HCT116 (cell line): Measurements from ENCODE around the gene DNAH7. TPM values are rescaled to one million over a fixed set of nuclear protein-coding genes. Genes with fewer than 3 reads are reported as not detected.

Experiments used
- ATAC-seq: fragments of 200-7000 bp; cut with Tn5 transposase; 2 replicates; pipeline ENCODE4 v1.9.1; 2020; ENCODE audit warnings: mild to moderate bottlenecking, moderate library complexity
- BruUV-seq: library from RNA; stranded (reverse); fragments of 400-500 nt; replicated peaks from 2 replicates; lab custom pipeline; 2021; lab: Mats Ljungman, UMichigan
- CTCF ChIA-PET: fragments of 300-600 bp; sonication (Branson Sonifier 250); formaldehyde crosslinking; loops from one replicate; lab custom pipeline; 2021; ENCODE audit warnings: antibody characterized with exemption; lab: Charles Lee
- POLR2A ChIA-PET: fragments of 300-600, 350-600 bp; sonication (Branson Sonifier 250); formaldehyde crosslinking; loops from one replicate; lab custom pipeline; 2021; ENCODE audit warnings: antibody characterized with exemption; lab: Charles Lee
- RAD21 ChIA-PET, 2 experiments: fragments of 300-600 bp; sonication (Branson Sonifier 250); formaldehyde crosslinking; loops; one replicate each; lab custom pipeline; 2023; ENCODE audit warnings: low total read pairs in 2 of 2; ENCODE audit not compliant: uncharacterized antibody in 2 of 2, unreplicated experiment in 2 of 2, low non-redundant PET in 1 of 2; lab: Charles Lee
- DNase-seq: peaks from one replicate; pipeline ENCODE4 v3.0.0-alpha.2; 2010; ENCODE audit warnings: low read depth, low spot score
- H2AFZ ChIP-seq: fragments of 200-600 bp; shearing (Covaris generic), sonication (generic); 2 replicates; pipeline ENCODE4 v1.6.1; 2017; ENCODE audit warnings: low read depth, mixed run types, mixed read lengths, antibody characterized with exemption, low read length; ENCODE audit not compliant: poor library complexity, severe bottlenecking
- H3K27ac ChIP-seq: 2 replicates; pipeline ENCODE4 v1.5.1; 2012; ENCODE audit warnings: low read depth, low read length
- H3K27me3 ChIP-seq: fragments of 200-600 bp; sonication (generic); 2 replicates; pipeline ENCODE4 v1.6.1; 2016; ENCODE audit warnings: mixed run types, low read length, mixed read lengths; ENCODE audit not compliant: insufficient read depth
- H3K36me3 ChIP-seq, 2 experiments: fragments of 200-500 bp in 1 of 2; fragments of 200-600 bp in 1 of 2; sonication (Bioruptor generic) in 1 of 2; sonication (generic) in 1 of 2; 2 replicates each; pipeline versions ENCODE4 v1.5.1 to v1.6.1; 2014 to 2016; ENCODE audit warnings: low read length in 2 of 2, inconsistent platforms in 1 of 2, mixed read lengths in 1 of 2, mixed run types in 1 of 2; ENCODE audit not compliant: insufficient read depth in 2 of 2, control insufficient read depth in 1 of 2
- H3K4me1 ChIP-seq, 2 experiments: fragments of 200-600 bp in 1 of 2; sonication (generic) in 1 of 2; 2 replicates each; pipeline versions ENCODE4 v1.5.1 to v1.6.1; 2012 to 2017; ENCODE audit warnings: low read length in 2 of 2, inconsistent platforms in 1 of 2, mild to moderate bottlenecking in 1 of 2, mixed read lengths in 1 of 2, mixed run types in 1 of 2, moderate library complexity in 1 of 2; ENCODE audit not compliant: insufficient read depth in 2 of 2, control insufficient read depth in 1 of 2
- H3K4me2 ChIP-seq: fragments of 200-600 bp; sonication (generic); 2 replicates; pipeline ENCODE4 v1.6.1; 2017; ENCODE audit warnings: mixed run types, low read length, mixed read lengths
- H3K4me3 ChIP-seq, 2 experiments: fragments of 200-600 bp in 1 of 2; sonication (generic) in 1 of 2; replicated peaks in 1 of 2; 2 replicates each; pipeline ENCODE4 v1.5.1; 2011 to 2016; ENCODE audit warnings: low read length in 2 of 2, control low read depth in 1 of 2, low read depth in 1 of 2, mild to moderate bottlenecking in 1 of 2, mixed read lengths in 1 of 2, mixed run types in 1 of 2
- H3K79me2 ChIP-seq: fragments of 200-600 bp; sonication (generic); 2 replicates; pipeline ENCODE4 v1.6.1; 2017; ENCODE audit warnings: mild to moderate bottlenecking, mixed run types, low read length, moderate library complexity, mixed read lengths; ENCODE audit not compliant: insufficient read depth
- H3K9ac ChIP-seq: fragments of 200-600 bp; sonication (generic); 2 replicates; pipeline ENCODE4 v1.6.1; 2016; ENCODE audit warnings: low read length, mixed read lengths
- H3K9me2 ChIP-seq: fragments of 200-600 bp; sonication (generic), shearing (Covaris generic); 2 replicates; pipeline ENCODE4 v1.6.1; 2017; ENCODE audit warnings: mixed run types, mild to moderate bottlenecking, moderate library complexity; ENCODE audit not compliant: insufficient read depth
- H3K9me3 ChIP-seq, 2 experiments: fragments of 200-500 bp in 1 of 2; fragments of 200-600 bp in 1 of 2; sonication (Bioruptor generic) in 1 of 2; sonication (generic) in 1 of 2; 2 replicates each; pipeline ENCODE4 v1.6.1; 2014 to 2017; ENCODE audit warnings: low read length in 2 of 2, mixed read lengths in 2 of 2, inconsistent platforms in 1 of 2, low read depth in 1 of 2, mild to moderate bottlenecking in 1 of 2, mixed run types in 1 of 2, moderate library complexity in 1 of 2; ENCODE audit not compliant: control insufficient read depth in 1 of 2, insufficient read depth in 1 of 2
- H4K20me1 ChIP-seq: fragments of 200-600 bp; sonication (generic), shearing (Covaris generic); 2 replicates; pipeline ENCODE4 v1.6.1; 2017; ENCODE audit warnings: mixed run types, mild to moderate bottlenecking, moderate library complexity; ENCODE audit not compliant: insufficient read depth
- ELF1 ChIP-seq: IDR thresholded peaks from 2 replicates; pipeline ENCODE4 v1.6.1; 2012; ENCODE audit warnings: low read depth, borderline replicate concordance
- EZH2phosphoT487 ChIP-seq: fragments of 200-600 bp; IDR thresholded peaks from 2 replicates; pipeline ENCODE4 v1.6.1; 2018; ENCODE audit warnings: antibody characterized with exemption, borderline replicate concordance
- FOSL1 ChIP-seq: IDR thresholded peaks from 2 replicates; pipeline ENCODE4 v1.6.1; 2012; ENCODE audit warnings: low read depth
- JUND ChIP-seq: IDR thresholded peaks from 2 replicates; pipeline ENCODE4 v1.6.1; 2012
- POLR2AphosphoS5 ChIP-seq: IDR thresholded peaks from 2 replicates; pipeline ENCODE4 v1.6.1; 2011; ENCODE audit warnings: mild to moderate bottlenecking, low read depth, low read length, moderate library complexity
- REST ChIP-seq: IDR thresholded peaks from 2 replicates; pipeline ENCODE4 v1.6.1; 2012; ENCODE audit warnings: low read depth
- SP1 ChIP-seq: IDR thresholded peaks from 2 replicates; pipeline ENCODE4 v1.6.1; 2012; ENCODE audit warnings: low read depth
- SRF ChIP-seq: IDR thresholded peaks from 2 replicates; pipeline ENCODE4 v1.6.1; 2012; ENCODE audit warnings: low read depth
- ZBTB33 ChIP-seq: IDR thresholded peaks from 2 replicates; pipeline ENCODE4 v1.6.1; 2011; ENCODE audit warnings: mild to moderate bottlenecking, low read length, moderate library complexity; ENCODE audit not compliant: insufficient replicate concordance; ENCODE audit errors: extremely low read depth
- intact Hi-C: fragments of 100-400 bp; cut with micrococcal nuclease; formaldehyde crosslinking; loops from 2 replicates; pipeline ENCODE4 v1.10.0; 2022
- total RNA-seq: library from RNA; stranded (reverse); gene quantifications from one replicate; pipeline ENCODE4 v1.2.1, GENCODE V29; 2021; ENCODE audit not compliant: unreplicated experiment

Gene DNAH7
- total RNA-seq, 1 experiment from 2014 or later, result not detected

GRCh38 chr2:195836002-195836401 lies 232.6 kb downstream of the DNAH7 start:
- CTCF ChIA-PET, result no interaction called here
- ATAC-seq, result no peak
- Histone ChIP-seq H3K9me3 (no peaks in the 10 kb centered on the region), H3K36me3 (no peaks in the 10 kb centered on the region), H3K27ac (no peak overlapping the region), H3K4me3 (no peak overlapping the region), H2AFZ (no peak overlapping the region), H3K4me2 (no peak overlapping the region), H3K27me3 (no peaks in the 10 kb centered on the region), H4K20me1 (no peaks in the 10 kb centered on the region), H3K79me2 (no peaks in the 10 kb centered on the region), H3K9me2 (no peaks in the 10 kb centered on the region), H3K4me1 (no peaks in the 10 kb centered on the region), H3K9ac (no peak overlapping the region)
- DNase-seq, result no peak
- intact Hi-C loops, result no loop called here
- TF ChIP-seq REST (no peak), ZBTB33 (no peak)
- POLR2A ChIA-PET, result no interaction called here
- no TSS peak for BruUV-seq
- RAD21 ChIA-PET, result no interaction called here

- no peaks in the 10 kb centered on the region for H3K79me2 ChIP-seq
- intact Hi-C loops, result no loop called here
- no peaks in the 10 kb centered on the region for H3K9me2 ChIP-seq
- no peaks in the 10 kb centered on the region for H3K4me1 ChIP-seq
- no peaks in the 10 kb centered on the region for H3K36me3 ChIP-seq
- H3K4me3 ChIP-seq, result no peak overlapping the region
- H3K27me3 ChIP-seq, result no peaks in the 10 kb centered on the region
- ATAC-seq, result no peak
- no peak overlapping the region for H2AFZ ChIP-seq
- ChIA-PET RAD21 (no interaction called here), CTCF (no interaction called here), POLR2A (no interaction called here)
- no TSS peak for BruUV-seq
- no peak for DNase-seq
- H3K9me3 ChIP-seq, result no peaks in the 10 kb centered on the region
- no peak for TF ChIP-seq FOSL1
- no peak for TF ChIP-seq SRF
- no peak for TF ChIP-seq SP1
- TF ChIP-seq ELF1, result no peak
- TF ChIP-seq JUND, result no peak
- TF ChIP-seq POLR2AphosphoS5, result no peak
- TF ChIP-seq EZH2phosphoT487, result no peak
- no peak overlapping the region for H3K4me2 ChIP-seq
- H4K20me1 ChIP-seq, result no peaks in the 10 kb centered on the region
- no peak overlapping the region for H3K27ac ChIP-seq
- H3K9ac ChIP-seq, result no peak overlapping the region
Measured at GRCh38 chr2:195834836-195835235, 233.8 kb downstream of the DNAH7 start.
